GM23248 (cell line): Measurements from ENCODE around the gene HMGCR. TPM values are rescaled to one million over a fixed set of nuclear protein-coding genes. Genes with fewer than 3 reads are reported as not detected.

ENCODE experiments used
- DNase-seq: peaks from one replicate; pipeline ENCODE4 v3.0.0-alpha.2; 2015
- H2AFZ ChIP-seq: fragments of 200-600 bp; sonication (generic); 2 replicates; pipeline ENCODE4 v1.6.1; 2016; ENCODE audit warnings: antibody characterized with exemption
- H3F3A ChIP-seq: fragments of 200-600 bp; sonication (generic); 2 replicates; pipeline ENCODE4 v1.6.1; 2016; ENCODE audit warnings: mild to moderate bottlenecking, antibody characterized with exemption, mixed run types; ENCODE audit not compliant: insufficient read depth
- H3K27ac ChIP-seq: fragments of 200-600 bp; sonication (generic); 2 replicates; pipeline ENCODE4 v1.5.1; 2016; ENCODE audit warnings: mild to moderate bottlenecking
- H3K27me3 ChIP-seq: fragments of 200-600 bp; sonication (generic); replicated peaks from 2 replicates; pipeline ENCODE4 v1.6.1; 2016; ENCODE audit warnings: mild to moderate bottlenecking; ENCODE audit not compliant: insufficient read depth
- H3K36me3 ChIP-seq: fragments of 200-600 bp; sonication (generic); 2 replicates; pipeline ENCODE4 v1.6.1; 2016; ENCODE audit warnings: low read depth, mild to moderate bottlenecking
- H3K4me1 ChIP-seq: fragments of 200-600 bp; sonication (generic); 2 replicates; pipeline ENCODE4 v1.6.1; 2016; ENCODE audit warnings: mild to moderate bottlenecking; ENCODE audit not compliant: insufficient read depth
- H3K4me2 ChIP-seq: fragments of 200-600 bp; sonication (generic); one replicate; pipeline ENCODE4 v1.6.1; 2016; ENCODE audit warnings: mild to moderate bottlenecking; ENCODE audit not compliant: unreplicated experiment
- H3K4me3 ChIP-seq: fragments of 200-600 bp; sonication (generic); 2 replicates; pipeline ENCODE4 v1.5.1; 2016; ENCODE audit warnings: mild to moderate bottlenecking
- H3K79me2 ChIP-seq: fragments of 200-600 bp; sonication (generic); 2 replicates; pipeline ENCODE4 v1.6.1; 2016; ENCODE audit warnings: mild to moderate bottlenecking; ENCODE audit not compliant: insufficient read depth
- H3K9ac ChIP-seq: fragments of 200-600 bp; sonication (generic); 2 replicates; pipeline ENCODE4 v1.6.1; 2016; ENCODE audit warnings: mild to moderate bottlenecking
- H3K9me2 ChIP-seq: fragments of 200-600 bp; sonication (generic); 2 replicates; pipeline ENCODE4 v1.6.1; 2016; ENCODE audit warnings: mixed run types, mild to moderate bottlenecking, moderate library complexity; ENCODE audit not compliant: insufficient read depth
- H3K9me3 ChIP-seq: fragments of 200-600 bp; sonication (generic); one replicate; pipeline ENCODE4 v1.6.1; 2017; ENCODE audit warnings: low read depth
- H4K20me1 ChIP-seq: fragments of 200-600 bp; sonication (generic); 2 replicates; pipeline ENCODE4 v1.6.0; 2016; ENCODE audit not compliant: insufficient read depth
- EZH2 ChIP-seq: fragments of 200-600 bp; sonication (generic); IDR thresholded peaks from 2 replicates; pipeline ENCODE4 v1.6.1; 2018; ENCODE audit warnings: antibody characterized with exemption, mild to moderate bottlenecking; ENCODE audit not compliant: insufficient read depth, poor library complexity, severe bottlenecking
- EZH2phosphoT487 ChIP-seq: fragments of 200-600 bp; sonication (generic); IDR thresholded peaks from 2 replicates; pipeline ENCODE4 v1.6.1; 2018; ENCODE audit warnings: antibody characterized with exemption, moderate library complexity, mild to moderate bottlenecking, low read depth; ENCODE audit not compliant: insufficient read depth
- WGBS, 2 experiments: methylation state at CpG; one replicate each; pipeline ENCODE4 v1.1.6; 2015 to 2017; ENCODE audit warnings: low lambda C conversion rate in 2 of 2, low coverage in 1 of 2; ENCODE audit errors: missing lambda C conversion rate in 2 of 2; 5-methylcytosine and 5-hydroxymethylcytosine counted together
- in situ Hi-C: fragments of 300-500 bp; cut with MboI; formaldehyde crosslinking; loops from 2 replicates; pipeline ENCODE4 v1.15.0; 2020
- polyA plus RNA-seq: library from polyadenylated mRNA; unstranded; fragments of >200 nt; fragmentation: Nextera tagmentation; extraction: Ambion mirVana; gene quantifications from 2 replicates; pipeline ENCODE4 v1.2.1, GENCODE V29; 2016
- total RNA-seq: library from RNA; depleted of rRNA; stranded (reverse); fragments of >200 nt; shearing (Covaris generic); gene quantifications from 2 replicates; pipeline ENCODE4 v1.2.3, GENCODE V29; 2014

HMGCR gene
- total and polyA plus RNA-seq, 2 experiments from 2014 or later = 14.4 to 34.0 TPM

GRCh38 chr5:75364571-75365280, 27.7 kb downstream of the HMGCR start:
- in situ Hi-C loops = no loop called here

GRCh38 chr5:75365740-75366139, 28.7 kb downstream of the HMGCR start:
- Histone ChIP-seq H3K9ac (no peak overlapping the region), H2AFZ (no peak overlapping the region), H3K4me1 (no peaks in the 10 kb centered on the region), H3K27ac (no peak overlapping the region), H3K9me2 (no peaks in the 10 kb centered on the region), H3K9me3 (no peaks in the 10 kb centered on the region), H3F3A (peaks cover 13% of the 10 kb centered on the region; the same call in 1 of the 2 replicates), H3K36me3 (peaks cover 5% of the 10 kb centered on the region), H3K27me3 (no peaks in the 10 kb centered on the region), H3K4me3 (no peak overlapping the region), H3K4me2 (no peak overlapping the region), H3K79me2 (no peaks in the 10 kb centered on the region), H4K20me1 (no peaks in the 10 kb centered on the region)
- 22 to 32% methylated on average over 1 of the region's 1 CpG for WGBS, 2 experiments
- in situ Hi-C loops = no loop called here
- DNase-seq = no peak
- TF ChIP-seq EZH2 = no peak
- TF ChIP-seq EZH2phosphoT487 = no peak

More at GRCh38 chr5:75364571-75365280, 27.7 kb downstream of the HMGCR start:
- Histone ChIP-seq H3K27ac (no peak overlapping the region), H3K9ac (no peak overlapping the region), H3K4me2 (no peak overlapping the region), H3F3A (peaks cover 15% of the 10 kb centered on the region; the same call in 1 of the 2 replicates), H3K4me3 (no peak overlapping the region), H3K9me3 (no peaks in the 10 kb centered on the region), H3K79me2 (no peaks in the 10 kb centered on the region), H3K36me3 (peaks cover 15% of the 10 kb centered on the region), H2AFZ (no peak overlapping the region), H3K4me1 (no peaks in the 10 kb centered on the region), H3K9me2 (no peaks in the 10 kb centered on the region), H4K20me1 (no peaks in the 10 kb centered on the region), H3K27me3 (no peaks in the 10 kb centered on the region)
- no peak for TF ChIP-seq EZH2
- no peak for TF ChIP-seq EZH2phosphoT487
- WGBS, 2 experiments = 80% methylated on average over 7 of the region's 7 CpGs
- no peak for DNase-seq

- H3K79me2 ChIP-seq = no peaks in the 10 kb centered on the region
- H3K9me3 ChIP-seq = no peaks in the 10 kb centered on the region
- H3K4me2 ChIP-seq = no peak overlapping the region
- H3K27ac ChIP-seq = no peak overlapping the region
- no peaks in the 10 kb centered on the region for H3K4me1 ChIP-seq
- H3K36me3 ChIP-seq = no peaks in the 10 kb centered on the region
- no peaks in the 10 kb centered on the region for H3K27me3 ChIP-seq
- in situ Hi-C loops = no loop called here
- H3K9me2 ChIP-seq = no peaks in the 10 kb centered on the region
- no peak for DNase-seq
- TF ChIP-seq EZH2phosphoT487 = no peak
- TF ChIP-seq EZH2 = no peak
- no peaks in the 10 kb centered on the region for H4K20me1 ChIP-seq
- no peak overlapping the region for H3K4me3 ChIP-seq
- no peak overlapping the region for H3K9ac ChIP-seq
- no peak overlapping the region for H2AFZ ChIP-seq
- 0 out of 2 replicates have a peak, but pooled peaks cover 7% of the 10 kb centered on the region for H3F3A ChIP-seq
- WGBS, 2 experiments = 76 to 82% methylated on average over 9 of the region's 9 CpGs
These were observed 29.8 kb downstream of the HMGCR start for GRCh38 chr5:75366787-75367186.

DNA sequence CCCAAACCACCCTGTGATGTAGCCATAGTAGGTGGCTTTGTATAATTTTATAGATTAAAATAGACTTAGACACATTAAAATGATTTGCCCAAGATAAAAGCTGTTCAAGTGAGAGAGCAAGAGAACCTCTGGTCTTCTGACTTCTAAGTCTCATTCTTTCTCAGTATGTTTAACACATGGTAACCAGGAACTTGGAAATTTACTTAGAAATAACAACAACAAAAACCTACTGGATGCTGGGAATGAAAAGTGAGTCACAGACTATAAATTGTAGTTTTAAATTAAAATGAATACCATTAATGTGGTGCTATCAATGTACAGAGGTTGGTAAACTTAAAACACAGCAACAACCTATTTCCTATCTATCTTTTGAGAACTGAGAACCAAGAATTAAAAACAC, 30.4 kb downstream of the HMGCR start:
- Histone ChIP-seq H4K20me1 (no peaks in the 10 kb centered on the region), H3K36me3 (no peaks in the 10 kb centered on the region), H3K4me3 (no peak overlapping the region), H3K4me2 (no peak overlapping the region), H2AFZ (no peak overlapping the region), H3K9me2 (no peaks in the 10 kb centered on the region), H3K4me1 (no peaks in the 10 kb centered on the region), H3K79me2 (no peaks in the 10 kb centered on the region), H3F3A (0 out of 2 replicates have a peak, but pooled peaks cover 5% of the 10 kb centered on the region), H3K9ac (no peak overlapping the region), H3K27ac (no peak overlapping the region), H3K27me3 (no peaks in the 10 kb centered on the region), H3K9me3 (no peaks in the 10 kb centered on the region)
- in situ Hi-C loops = no loop called here
- TF ChIP-seq EZH2 (no peak), EZH2phosphoT487 (no peak)
- peak; percentile 38 for DNase-seq

DNA sequence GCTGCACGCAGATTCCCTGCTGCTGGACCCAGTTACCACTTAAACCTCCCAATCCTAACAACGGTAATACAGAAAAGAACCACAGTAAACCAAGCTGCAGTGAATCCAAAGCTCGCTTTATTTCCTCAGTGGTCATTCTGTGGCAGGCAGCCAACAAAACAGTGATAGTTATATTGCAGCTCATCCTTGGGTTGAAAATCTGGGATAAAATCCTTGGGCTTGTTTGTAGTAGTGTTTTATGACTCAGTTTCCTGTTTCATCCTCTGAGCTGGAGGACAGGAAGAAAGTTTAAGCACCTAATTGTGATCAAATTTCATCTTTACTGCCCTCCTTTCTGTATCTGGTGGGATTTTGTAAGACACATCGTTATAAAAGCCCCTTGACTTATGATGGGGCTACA, 31.4 kb downstream of the HMGCR start:
- no peaks in the 10 kb centered on the region for H3K79me2 ChIP-seq
- no peak overlapping the region for H3K4me2 ChIP-seq
- no peak overlapping the region for H3K4me3 ChIP-seq
- peak; percentile 24 for DNase-seq
- no peaks in the 10 kb centered on the region for H3K9me3 ChIP-seq
- H3K27me3 ChIP-seq = no peaks in the 10 kb centered on the region
- H3K9ac ChIP-seq = no peak overlapping the region
- H3K36me3 ChIP-seq = 0 out of 2 replicates have a peak, but pooled peaks cover 4% of the 10 kb centered on the region
- no peaks in the 10 kb centered on the region for H3K9me2 ChIP-seq
- TF ChIP-seq EZH2 (no peak), EZH2phosphoT487 (no peak)
- no peaks in the 10 kb centered on the region for H4K20me1 ChIP-seq
- H3K27ac ChIP-seq = no peak overlapping the region
- WGBS, 2 experiments = 81 to 84% methylated on average over 4 of the region's 4 CpGs
- no peaks in the 10 kb centered on the region for H3K4me1 ChIP-seq
- in situ Hi-C loops = no loop called here
- 0 out of 2 replicates have a peak, but pooled peaks cover 5% of the 10 kb centered on the region for H3F3A ChIP-seq
- H2AFZ ChIP-seq = no peak overlapping the region
